GM23338 (cell line): ENCODE results near the gene RSRC1. TPM values are rescaled to one million over a fixed set of nuclear protein-coding genes. Genes with fewer than 3 reads are reported as not detected.

Source experiments
- ATAC-seq: fragments of 200-7000 bp; cut with Tn5 transposase; 3 replicates; pipeline ENCODE4 v1.9.1; 2020
- DNase-seq: peaks from one replicate; pipeline ENCODE4 v3.0.0-alpha.2; 2015; ENCODE audit warnings: low spot score
- H2AFZ ChIP-seq: fragments of 200-600 bp; sonication (generic); 2 replicates; pipeline ENCODE4 v1.8.0; 2016; ENCODE audit warnings: antibody characterized with exemption, mild to moderate bottlenecking, moderate library complexity
- H3F3A ChIP-seq: fragments of 200-600 bp; sonication (generic); replicated peaks from 2 replicates; pipeline ENCODE4 v1.8.0; 2017; ENCODE audit warnings: antibody characterized with exemption, mixed run types, low read depth
- H3K27ac ChIP-seq: fragments of 200-600 bp; sonication (generic); 2 replicates; pipeline ENCODE4 v1.6.1; 2016; ENCODE audit warnings: low read depth
- H3K27me3 ChIP-seq: fragments of 200-600 bp; sonication (generic); 2 replicates; pipeline ENCODE4 v1.8.0; 2016; ENCODE audit warnings: mild to moderate bottlenecking, mixed run types, moderate library complexity; ENCODE audit not compliant: insufficient read depth
- H3K36me3 ChIP-seq: fragments of 200-600 bp; sonication (generic); 2 replicates; pipeline ENCODE4 v1.8.0; 2016; ENCODE audit warnings: mild to moderate bottlenecking; ENCODE audit not compliant: insufficient read depth
- H3K4me1 ChIP-seq: fragments of 200-600 bp; sonication (generic); 2 replicates; pipeline ENCODE4 v1.8.0; 2016; ENCODE audit warnings: mild to moderate bottlenecking, moderate library complexity; ENCODE audit not compliant: insufficient read depth
- H3K4me2 ChIP-seq: fragments of 200-600 bp; sonication (generic); 2 replicates; pipeline ENCODE4 v1.7.1; 2017; ENCODE audit warnings: mixed run types
- H3K4me3 ChIP-seq: fragments of 200-600 bp; sonication (generic); 2 replicates; pipeline ENCODE4 v1.6.1; 2016; ENCODE audit warnings: mixed run types
- H3K79me2 ChIP-seq: fragments of 200-600 bp; sonication (generic); replicated peaks from 2 replicates; pipeline ENCODE4 v1.8.0; 2017; ENCODE audit warnings: mild to moderate bottlenecking; ENCODE audit not compliant: insufficient read depth
- H3K9me2 ChIP-seq: fragments of 200-600 bp; sonication (generic); 2 replicates; pipeline ENCODE4 v1.8.0; 2017; ENCODE audit not compliant: insufficient read depth
- H4K20me1 ChIP-seq: fragments of 200-600 bp; sonication (generic); replicated peaks from 2 replicates; pipeline ENCODE4 v1.8.0; 2017; ENCODE audit warnings: mild to moderate bottlenecking; ENCODE audit not compliant: insufficient read depth
- H3K27ac Mint-ChIP-seq: 2 replicates; pipeline ENCODE4 v1.8.0; 2020; ENCODE audit warnings: inconsistent platforms, mild to moderate bottlenecking, moderate library complexity, mixed read lengths
- H3K27me3 Mint-ChIP-seq: 3 replicates; pipeline ENCODE4 v1.8.0; 2022; ENCODE audit warnings: low read depth, mild to moderate bottlenecking, moderate library complexity, mixed read lengths, inconsistent platforms; ENCODE audit not compliant: insufficient read depth, poor library complexity
- H3K36me3 Mint-ChIP-seq: 3 replicates; pipeline ENCODE4 v1.8.0; 2021; ENCODE audit warnings: low read depth, mild to moderate bottlenecking, inconsistent platforms, moderate library complexity, mixed read lengths
- H3K4me1 Mint-ChIP-seq: 3 replicates; pipeline ENCODE4 v1.8.0; 2020; ENCODE audit warnings: mild to moderate bottlenecking, inconsistent platforms, mixed read lengths
- H3K4me3 Mint-ChIP-seq: 3 replicates; pipeline ENCODE4 v1.8.0; 2021; ENCODE audit warnings: moderate library complexity, mild to moderate bottlenecking, inconsistent platforms, mixed read lengths
- H3K9me3 Mint-ChIP-seq: 3 replicates; pipeline ENCODE4 v1.8.0; 2020; ENCODE audit warnings: moderate library complexity, mild to moderate bottlenecking, inconsistent platforms, mixed read lengths
- CREB1 ChIP-seq: fragments of 250-450 bp; sonication (Bioruptor Pico); IDR thresholded peaks from 2 replicates; pipeline ENCODE4 v1.5.0; 2020; ENCODE audit warnings: low read depth, mild to moderate bottlenecking, moderate library complexity
- EZH2 ChIP-seq: fragments of 200-600 bp; sonication (generic); IDR thresholded peaks from one replicate; pipeline ENCODE4 v1.8.0; 2017; ENCODE audit warnings: antibody characterized with exemption, mild to moderate bottlenecking, low read depth; ENCODE audit not compliant: unreplicated experiment
- EZH2phosphoT487 ChIP-seq: fragments of 200-600 bp; sonication (generic); IDR thresholded peaks from one replicate; pipeline ENCODE4 v1.8.1; 2018; ENCODE audit warnings: antibody characterized with exemption; ENCODE audit not compliant: unreplicated experiment
- JUNB ChIP-seq: IDR thresholded peaks from one replicate; pipeline ENCODE4 v1.6.1; 2016; ENCODE audit warnings: antibody characterized with exemption; ENCODE audit not compliant: unreplicated experiment
- NANOG ChIP-seq: IDR thresholded peaks from 2 replicates; pipeline ENCODE4 v1.6.1; 2016; ENCODE audit warnings: antibody characterized with exemption, borderline replicate concordance
- POLR2AphosphoS5 ChIP-seq: IDR thresholded peaks from 2 replicates; pipeline ENCODE4 v1.6.1; 2016; ENCODE audit warnings: antibody characterized with exemption, low read depth
- STAT1 ChIP-seq: IDR thresholded peaks from one replicate; pipeline ENCODE4 v1.6.1; 2016; ENCODE audit warnings: antibody characterized with exemption; ENCODE audit not compliant: unreplicated experiment
- ZNF114 ChIP-seq: fragments of 250-450 bp; sonication (Bioruptor Pico); IDR thresholded peaks from 2 replicates; pipeline ENCODE4 v1.5.0; 2020; ENCODE audit warnings: mild to moderate bottlenecking, moderate library complexity
- ZNF331 ChIP-seq: fragments of 250-450 bp; sonication (Bioruptor Pico); IDR thresholded peaks from 2 replicates; pipeline ENCODE4 v1.5.0; 2020; ENCODE audit warnings: low read depth, mild to moderate bottlenecking, moderate library complexity
- polyA plus RNA-seq: library from polyadenylated mRNA; unstranded; fragments of >200 nt; fragmentation: Nextera tagmentation; extraction: Ambion mirVana; gene quantifications from 2 replicates; pipeline ENCODE4 v1.2.1, GENCODE V29; 2016
- total RNA-seq: library from RNA; depleted of rRNA; stranded (reverse); fragments of >200 nt; shearing (Covaris generic); gene quantifications from 2 replicates; pipeline ENCODE4 v1.2.3, GENCODE V29; 2014
- TF ChIP-seq, protein P1 (sequence below): IDR thresholded peaks from one replicate; pipeline ENCODE4 v1.6.1; 2018; ENCODE audit warnings: antibody characterized with exemption; ENCODE audit not compliant: unreplicated experiment
- TF ChIP-seq, protein P2 (sequence below): IDR thresholded peaks from 2 replicates; pipeline ENCODE4 v1.6.1; 2016; ENCODE audit warnings: antibody characterized with exemption
- TF ChIP-seq, protein P3 (sequence below): fragments of 250-450 bp; sonication (Bioruptor Pico); IDR thresholded peaks from 2 replicates; pipeline ENCODE4 v1.5.0; 2020; ENCODE audit warnings: mild to moderate bottlenecking, moderate library complexity
- TF ChIP-seq, protein P4 (sequence below), 2 experiments: fragments of 200-600 bp in 1 of 2; sonication (generic) in 1 of 2; conservative IDR thresholded peaks; 2 replicates each; pipeline versions ENCODE4 v1.5.1 to v1.6.1; 2016 to 2017; ENCODE audit warnings: antibody characterized with exemption in 2 of 2, low read depth in 2 of 2, mild to moderate bottlenecking in 2 of 2, moderate library complexity in 1 of 2

The RSRC1 gene
- total and polyA plus RNA-seq, 2 experiments from 2014 or later = 32.5 to 76.8 TPM

DNA sequence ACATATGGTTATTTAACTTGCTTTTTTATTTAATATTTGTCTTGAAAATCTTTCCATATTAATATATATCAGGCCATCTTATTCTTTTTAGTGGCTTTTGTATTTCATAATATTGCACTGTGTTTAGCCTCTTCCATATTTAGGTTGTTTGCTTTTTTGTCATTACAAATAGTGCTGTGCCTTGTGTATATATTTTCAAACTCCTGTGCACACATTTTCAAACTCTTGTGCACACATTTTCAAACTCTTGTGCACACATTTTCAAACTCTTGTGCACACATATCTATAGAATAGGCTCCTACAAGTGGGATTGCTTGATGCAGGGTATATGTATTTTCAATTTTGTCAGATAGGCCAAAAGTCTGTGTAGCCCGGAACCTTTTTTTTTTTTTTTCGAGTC, 343.1 kb downstream of the RSRC1 start:
- Mint-ChIP-seq H3K27ac (no peak overlapping the region), H3K27me3 (no peaks in the 10 kb centered on the region)

More for the DNA sequence above, 343.1 kb downstream of the RSRC1 start:
- Histone ChIP-seq H3F3A (no peaks in the 10 kb centered on the region), H3K36me3 (no peaks in the 10 kb centered on the region), H3K79me2 (no peaks in the 10 kb centered on the region), H2AFZ (no peak overlapping the region), H3K4me2 (no peak overlapping the region), H3K27me3 (no peaks in the 10 kb centered on the region), H3K27ac (no peak overlapping the region), H3K9me2 (no peaks in the 10 kb centered on the region), H3K4me3 (no peak overlapping the region), H3K4me1 (no peaks in the 10 kb centered on the region), H4K20me1 (peaks cover 4% of the 10 kb centered on the region; the same call in 1 of the 2 replicates)
- DNase-seq (no peak), ATAC-seq (no peak)
- TF ChIP-seq, protein P1, sequence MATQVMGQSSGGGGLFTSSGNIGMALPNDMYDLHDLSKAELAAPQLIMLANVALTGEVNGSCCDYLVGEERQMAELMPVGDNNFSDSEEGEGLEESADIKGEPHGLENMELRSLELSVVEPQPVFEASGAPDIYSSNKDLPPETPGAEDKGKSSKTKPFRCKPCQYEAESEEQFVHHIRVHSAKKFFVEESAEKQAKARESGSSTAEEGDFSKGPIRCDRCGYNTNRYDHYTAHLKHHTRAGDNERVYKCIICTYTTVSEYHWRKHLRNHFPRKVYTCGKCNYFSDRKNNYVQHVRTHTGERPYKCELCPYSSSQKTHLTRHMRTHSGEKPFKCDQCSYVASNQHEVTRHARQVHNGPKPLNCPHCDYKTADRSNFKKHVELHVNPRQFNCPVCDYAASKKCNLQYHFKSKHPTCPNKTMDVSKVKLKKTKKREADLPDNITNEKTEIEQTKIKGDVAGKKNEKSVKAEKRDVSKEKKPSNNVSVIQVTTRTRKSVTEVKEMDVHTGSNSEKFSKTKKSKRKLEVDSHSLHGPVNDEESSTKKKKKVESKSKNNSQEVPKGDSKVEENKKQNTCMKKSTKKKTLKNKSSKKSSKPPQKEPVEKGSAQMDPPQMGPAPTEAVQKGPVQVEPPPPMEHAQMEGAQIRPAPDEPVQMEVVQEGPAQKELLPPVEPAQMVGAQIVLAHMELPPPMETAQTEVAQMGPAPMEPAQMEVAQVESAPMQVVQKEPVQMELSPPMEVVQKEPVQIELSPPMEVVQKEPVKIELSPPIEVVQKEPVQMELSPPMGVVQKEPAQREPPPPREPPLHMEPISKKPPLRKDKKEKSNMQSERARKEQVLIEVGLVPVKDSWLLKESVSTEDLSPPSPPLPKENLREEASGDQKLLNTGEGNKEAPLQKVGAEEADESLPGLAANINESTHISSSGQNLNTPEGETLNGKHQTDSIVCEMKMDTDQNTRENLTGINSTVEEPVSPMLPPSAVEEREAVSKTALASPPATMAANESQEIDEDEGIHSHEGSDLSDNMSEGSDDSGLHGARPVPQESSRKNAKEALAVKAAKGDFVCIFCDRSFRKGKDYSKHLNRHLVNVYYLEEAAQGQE = no peak
- TF ChIP-seq JUNB (no peak), POLR2AphosphoS5 (no peak), NANOG (no peak), CREB1 (no peak), EZH2 (no peak), STAT1 (no peak), ZNF331 (CRISPR knock-in tag) (no peak), ZNF114 (CRISPR knock-in tag) (no peak), EZH2phosphoT487 (no peak)
- TF ChIP-seq, protein P2, sequence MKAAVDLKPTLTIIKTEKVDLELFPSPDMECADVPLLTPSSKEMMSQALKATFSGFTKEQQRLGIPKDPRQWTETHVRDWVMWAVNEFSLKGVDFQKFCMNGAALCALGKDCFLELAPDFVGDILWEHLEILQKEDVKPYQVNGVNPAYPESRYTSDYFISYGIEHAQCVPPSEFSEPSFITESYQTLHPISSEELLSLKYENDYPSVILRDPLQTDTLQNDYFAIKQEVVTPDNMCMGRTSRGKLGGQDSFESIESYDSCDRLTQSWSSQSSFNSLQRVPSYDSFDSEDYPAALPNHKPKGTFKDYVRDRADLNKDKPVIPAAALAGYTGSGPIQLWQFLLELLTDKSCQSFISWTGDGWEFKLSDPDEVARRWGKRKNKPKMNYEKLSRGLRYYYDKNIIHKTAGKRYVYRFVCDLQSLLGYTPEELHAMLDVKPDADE = no peak
- TF ChIP-seq, protein P3, sequence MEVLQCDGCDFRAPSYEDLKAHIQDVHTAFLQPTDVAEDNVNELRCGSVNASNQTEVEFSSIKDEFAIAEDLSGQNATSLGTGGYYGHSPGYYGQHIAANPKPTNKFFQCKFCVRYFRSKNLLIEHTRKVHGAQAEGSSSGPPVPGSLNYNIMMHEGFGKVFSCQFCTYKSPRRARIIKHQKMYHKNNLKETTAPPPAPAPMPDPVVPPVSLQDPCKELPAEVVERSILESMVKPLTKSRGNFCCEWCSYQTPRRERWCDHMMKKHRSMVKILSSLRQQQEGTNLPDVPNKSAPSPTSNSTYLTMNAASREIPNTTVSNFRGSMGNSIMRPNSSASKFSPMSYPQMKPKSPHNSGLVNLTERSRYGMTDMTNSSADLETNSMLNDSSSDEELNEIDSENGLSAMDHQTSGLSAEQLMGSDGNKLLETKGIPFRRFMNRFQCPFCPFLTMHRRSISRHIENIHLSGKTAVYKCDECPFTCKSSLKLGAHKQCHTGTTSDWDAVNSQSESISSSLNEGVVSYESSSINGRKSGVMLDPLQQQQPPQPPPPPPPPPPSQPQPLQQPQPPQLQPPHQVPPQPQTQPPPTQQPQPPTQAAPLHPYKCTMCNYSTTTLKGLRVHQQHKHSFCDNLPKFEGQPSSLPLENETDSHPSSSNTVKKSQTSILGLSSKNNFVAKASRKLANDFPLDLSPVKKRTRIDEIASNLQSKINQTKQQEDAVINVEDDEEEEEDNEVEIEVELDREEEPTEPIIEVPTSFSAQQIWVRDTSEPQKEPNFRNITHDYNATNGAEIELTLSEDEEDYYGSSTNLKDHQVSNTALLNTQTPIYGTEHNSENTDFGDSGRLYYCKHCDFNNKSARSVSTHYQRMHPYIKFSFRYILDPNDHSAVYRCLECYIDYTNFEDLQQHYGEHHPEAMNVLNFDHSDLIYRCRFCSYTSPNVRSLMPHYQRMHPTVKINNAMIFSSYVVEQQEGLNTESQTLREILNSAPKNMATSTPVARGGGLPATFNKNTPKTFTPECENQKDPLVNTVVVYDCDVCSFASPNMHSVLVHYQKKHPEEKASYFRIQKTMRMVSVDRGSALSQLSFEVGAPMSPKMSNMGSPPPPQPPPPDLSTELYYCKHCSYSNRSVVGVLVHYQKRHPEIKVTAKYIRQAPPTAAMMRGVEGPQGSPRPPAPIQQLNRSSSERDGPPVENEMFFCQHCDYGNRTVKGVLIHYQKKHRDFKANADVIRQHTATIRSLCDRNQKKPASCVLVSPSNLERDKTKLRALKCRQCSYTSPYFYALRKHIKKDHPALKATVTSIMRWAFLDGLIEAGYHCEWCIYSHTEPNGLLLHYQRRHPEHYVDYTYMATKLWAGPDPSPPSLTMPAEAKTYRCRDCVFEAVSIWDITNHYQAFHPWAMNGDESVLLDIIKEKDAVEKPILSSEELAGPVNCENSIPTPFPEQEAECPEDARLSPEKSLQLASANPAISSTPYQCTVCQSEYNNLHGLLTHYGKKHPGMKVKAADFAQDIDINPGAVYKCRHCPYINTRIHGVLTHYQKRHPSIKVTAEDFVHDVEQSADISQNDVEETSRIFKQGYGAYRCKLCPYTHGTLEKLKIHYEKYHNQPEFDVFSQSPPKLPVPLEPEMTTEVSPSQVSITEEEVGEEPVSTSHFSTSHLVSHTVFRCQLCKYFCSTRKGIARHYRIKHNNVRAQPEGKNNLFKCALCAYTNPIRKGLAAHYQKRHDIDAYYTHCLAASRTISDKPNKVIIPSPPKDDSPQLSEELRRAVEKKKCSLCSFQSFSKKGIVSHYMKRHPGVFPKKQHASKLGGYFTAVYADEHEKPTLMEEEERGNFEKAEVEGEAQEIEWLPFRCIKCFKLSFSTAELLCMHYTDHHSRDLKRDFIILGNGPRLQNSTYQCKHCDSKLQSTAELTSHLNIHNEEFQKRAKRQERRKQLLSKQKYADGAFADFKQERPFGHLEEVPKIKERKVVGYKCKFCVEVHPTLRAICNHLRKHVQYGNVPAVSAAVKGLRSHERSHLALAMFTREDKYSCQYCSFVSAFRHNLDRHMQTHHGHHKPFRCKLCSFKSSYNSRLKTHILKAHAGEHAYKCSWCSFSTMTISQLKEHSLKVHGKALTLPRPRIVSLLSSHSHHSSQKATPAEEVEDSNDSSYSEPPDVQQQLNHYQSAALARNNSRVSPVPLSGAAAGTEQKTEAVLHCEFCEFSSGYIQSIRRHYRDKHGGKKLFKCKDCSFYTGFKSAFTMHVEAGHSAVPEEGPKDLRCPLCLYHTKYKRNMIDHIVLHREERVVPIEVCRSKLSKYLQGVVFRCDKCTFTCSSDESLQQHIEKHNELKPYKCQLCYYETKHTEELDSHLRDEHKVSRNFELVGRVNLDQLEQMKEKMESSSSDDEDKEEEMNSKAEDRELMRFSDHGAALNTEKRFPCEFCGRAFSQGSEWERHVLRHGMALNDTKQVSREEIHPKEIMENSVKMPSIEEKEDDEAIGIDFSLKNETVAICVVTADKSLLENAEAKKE (CRISPR knock-in tag) = no peak
- TF ChIP-seq, protein P4, sequence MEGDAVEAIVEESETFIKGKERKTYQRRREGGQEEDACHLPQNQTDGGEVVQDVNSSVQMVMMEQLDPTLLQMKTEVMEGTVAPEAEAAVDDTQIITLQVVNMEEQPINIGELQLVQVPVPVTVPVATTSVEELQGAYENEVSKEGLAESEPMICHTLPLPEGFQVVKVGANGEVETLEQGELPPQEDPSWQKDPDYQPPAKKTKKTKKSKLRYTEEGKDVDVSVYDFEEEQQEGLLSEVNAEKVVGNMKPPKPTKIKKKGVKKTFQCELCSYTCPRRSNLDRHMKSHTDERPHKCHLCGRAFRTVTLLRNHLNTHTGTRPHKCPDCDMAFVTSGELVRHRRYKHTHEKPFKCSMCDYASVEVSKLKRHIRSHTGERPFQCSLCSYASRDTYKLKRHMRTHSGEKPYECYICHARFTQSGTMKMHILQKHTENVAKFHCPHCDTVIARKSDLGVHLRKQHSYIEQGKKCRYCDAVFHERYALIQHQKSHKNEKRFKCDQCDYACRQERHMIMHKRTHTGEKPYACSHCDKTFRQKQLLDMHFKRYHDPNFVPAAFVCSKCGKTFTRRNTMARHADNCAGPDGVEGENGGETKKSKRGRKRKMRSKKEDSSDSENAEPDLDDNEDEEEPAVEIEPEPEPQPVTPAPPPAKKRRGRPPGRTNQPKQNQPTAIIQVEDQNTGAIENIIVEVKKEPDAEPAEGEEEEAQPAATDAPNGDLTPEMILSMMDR (conservative IDR thresholded peaks at IDR 0.05; ENCODE audit: low read depth in 2 of 2) = no peak
- H3K9me3 Mint-ChIP-seq = no peaks in the 10 kb centered on the region
- H3K36me3 Mint-ChIP-seq = no peaks in the 10 kb centered on the region
- no peak overlapping the region for H3K4me3 Mint-ChIP-seq
- H3K4me1 Mint-ChIP-seq = 0 out of 3 replicates have a peak, but pooled peaks cover 2% of the 10 kb centered on the region
